Thyroid gland (tissue), 4 donors: ENCODE measurements around the gene SPAG17.

ENCODE experiments used
- POLR2A ChIP-seq, 2 donors: fragments of 450-650 bp; IDR thresholded peaks; one replicate each; pipeline ENCODE4 v1.6.1; 2017; ENCODE audit warnings: antibody characterized with exemption in 2 of 2, mild to moderate bottlenecking in 2 of 2, moderate library complexity in 1 of 2
- TF ChIP-seq, protein P1 (sequence below), 6 experiments: fragments of 200-600 bp in 3 of 6; fragments of 450-650 bp in 3 of 6; sonication (generic) in 3 of 6; IDR thresholded peaks; one replicate each; pipeline ENCODE4 v1.5.1; 2016 to 2019; ENCODE audit warnings: antibody characterized with exemption in 6 of 6, mild to moderate bottlenecking in 2 of 6, inconsistent platforms in 1 of 6, moderate library complexity in 1 of 6

DNA sequence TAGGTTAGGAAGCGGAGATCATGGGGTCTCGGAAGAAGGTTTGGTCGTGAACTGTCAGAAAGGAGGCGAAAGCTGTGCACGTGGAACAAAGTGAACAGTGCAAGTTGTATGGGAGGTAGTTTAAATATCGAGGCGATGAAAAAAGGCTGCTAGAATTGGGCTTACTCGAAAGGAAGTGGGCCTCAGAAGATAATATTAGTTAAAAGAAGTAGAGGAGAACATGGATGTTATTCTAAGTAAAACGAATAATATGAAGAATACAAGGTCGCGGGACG lies 254.9 kb downstream of the SPAG17 start:
- TF ChIP-seq, protein P1, sequence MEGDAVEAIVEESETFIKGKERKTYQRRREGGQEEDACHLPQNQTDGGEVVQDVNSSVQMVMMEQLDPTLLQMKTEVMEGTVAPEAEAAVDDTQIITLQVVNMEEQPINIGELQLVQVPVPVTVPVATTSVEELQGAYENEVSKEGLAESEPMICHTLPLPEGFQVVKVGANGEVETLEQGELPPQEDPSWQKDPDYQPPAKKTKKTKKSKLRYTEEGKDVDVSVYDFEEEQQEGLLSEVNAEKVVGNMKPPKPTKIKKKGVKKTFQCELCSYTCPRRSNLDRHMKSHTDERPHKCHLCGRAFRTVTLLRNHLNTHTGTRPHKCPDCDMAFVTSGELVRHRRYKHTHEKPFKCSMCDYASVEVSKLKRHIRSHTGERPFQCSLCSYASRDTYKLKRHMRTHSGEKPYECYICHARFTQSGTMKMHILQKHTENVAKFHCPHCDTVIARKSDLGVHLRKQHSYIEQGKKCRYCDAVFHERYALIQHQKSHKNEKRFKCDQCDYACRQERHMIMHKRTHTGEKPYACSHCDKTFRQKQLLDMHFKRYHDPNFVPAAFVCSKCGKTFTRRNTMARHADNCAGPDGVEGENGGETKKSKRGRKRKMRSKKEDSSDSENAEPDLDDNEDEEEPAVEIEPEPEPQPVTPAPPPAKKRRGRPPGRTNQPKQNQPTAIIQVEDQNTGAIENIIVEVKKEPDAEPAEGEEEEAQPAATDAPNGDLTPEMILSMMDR (IDR thresholded peaks at IDR 0.05): no peak
- TF ChIP-seq POLR2A (IDR thresholded peaks at IDR 0.05): no peak
